PFSK-1 (cell line): ENCODE measurements around the gene UST.

Experiments
- FOXP2 ChIP-seq: optimal IDR thresholded peaks from 2 replicates; pipeline ENCODE3; 2011; ENCODE audit warnings: borderline replicate concordance, control low read depth, inconsistent platforms; ENCODE audit not compliant: insufficient read depth; ENCODE audit errors: extremely low read length, extremely low read depth
- POLR2AphosphoS5 ChIP-seq: IDR thresholded peaks from 2 replicates; pipeline ENCODE4 v1.6.1; 2012; ENCODE audit warnings: low read depth, mild to moderate bottlenecking, control low read depth, low read length, moderate library complexity
- REST ChIP-seq, 2 experiments: IDR thresholded peaks; 2 replicates each; pipeline versions ENCODE4 v1.6.1 to v1.8.0; 2011 to 2012; ENCODE audit warnings: low read depth in 2 of 2, low read length in 2 of 2, control low read depth in 1 of 2, inconsistent platforms in 1 of 2, mild to moderate bottlenecking in 1 of 2, moderate library complexity in 1 of 2; ENCODE audit not compliant: insufficient read depth in 1 of 2
- SIN3A ChIP-seq: IDR thresholded peaks from 2 replicates; pipeline ENCODE4 v1.6.1; 2012; ENCODE audit warnings: mild to moderate bottlenecking, low read length, moderate library complexity, borderline replicate concordance; ENCODE audit not compliant: insufficient read depth
- TAF1 ChIP-seq: IDR thresholded peaks from 2 replicates; pipeline ENCODE4 v1.6.1; 2012; ENCODE audit warnings: low read length, control low read depth, borderline replicate concordance; ENCODE audit not compliant: insufficient read depth

UST gene

GRCh38 chr6:149095842-149096241, 349.0 kb downstream of the UST start:
- TF ChIP-seq REST (IDR thresholded peaks at IDR 0.05; ENCODE audit: insufficient read depth in 1 of 2, low read depth in 2 of 2, low read length in 2 of 2) (no peak), TAF1 (no peak), SIN3A (no peak), FOXP2 (no peak), POLR2AphosphoS5 (no peak)

DNA sequence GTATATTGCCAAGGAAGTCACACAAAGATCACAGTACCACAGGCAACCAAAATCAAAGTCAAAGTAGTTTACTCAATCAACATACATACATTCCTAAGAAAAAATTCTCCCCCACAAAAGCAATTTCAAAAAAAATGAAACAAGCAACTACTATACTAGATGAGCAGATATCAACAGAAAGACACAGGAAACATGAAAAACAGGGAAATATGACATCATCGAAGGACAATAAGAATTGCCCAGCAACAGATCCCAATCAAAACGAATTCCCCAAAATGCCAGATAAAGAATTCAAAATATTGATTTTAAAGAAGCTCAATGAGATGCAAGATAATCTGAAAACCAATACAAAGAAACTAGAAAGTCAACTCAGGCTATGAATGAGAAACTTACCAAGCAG, 351.0 kb downstream of the UST start:
- no peak for TF ChIP-seq SIN3A
- no peak for TF ChIP-seq FOXP2
- no peak for TF ChIP-seq TAF1
- TF ChIP-seq REST (IDR thresholded peaks at IDR 0.05; ENCODE audit: insufficient read depth in 1 of 2, low read depth in 2 of 2, low read length in 2 of 2) = no peak
- TF ChIP-seq POLR2AphosphoS5 = no peak

DNA sequence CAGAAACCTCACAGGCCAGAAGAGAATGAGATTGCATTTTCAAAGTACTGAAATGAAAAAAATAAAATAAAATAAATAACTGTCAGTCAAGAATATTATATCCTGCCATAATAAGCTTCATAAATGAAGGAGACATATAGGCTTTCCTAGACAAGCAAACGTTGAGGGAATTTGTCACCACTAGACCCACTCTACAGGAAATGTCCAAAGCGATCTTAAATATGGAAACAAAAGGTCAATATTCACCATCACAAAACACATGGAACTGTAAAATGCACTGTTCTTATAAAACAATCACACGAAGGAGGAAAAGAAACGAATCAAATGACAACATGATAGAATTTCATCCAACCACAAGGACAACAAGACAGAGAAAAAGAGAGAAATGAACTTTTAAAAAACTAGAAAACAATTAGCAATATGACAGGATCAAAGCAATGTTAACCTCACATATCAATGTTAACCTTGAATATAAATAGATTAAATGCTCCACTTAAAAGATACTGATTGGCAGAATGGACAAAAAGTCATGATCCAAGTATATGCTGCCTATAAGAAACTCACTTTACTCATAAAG, 352.0 kb downstream of the UST start:
- no peak for TF ChIP-seq FOXP2

DNA sequence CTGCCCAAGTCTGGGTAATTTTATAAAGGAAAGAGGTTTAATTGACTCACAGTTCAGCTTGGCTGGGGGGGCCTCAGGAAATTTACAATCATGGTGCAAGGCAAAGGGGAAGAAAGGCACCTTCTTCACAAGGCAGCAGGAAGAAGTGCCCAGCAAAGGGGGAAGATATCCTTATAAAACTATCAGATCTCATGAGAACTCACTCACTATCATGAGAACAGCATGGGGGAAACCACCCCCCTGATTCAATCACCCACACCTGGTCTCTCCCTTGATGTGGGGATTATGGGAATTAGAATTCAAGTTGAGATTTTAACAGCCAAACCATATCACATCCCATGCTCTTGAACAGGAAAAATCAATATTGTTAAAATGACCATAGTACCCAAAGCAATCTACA, 355.5 kb downstream of the UST start:
- TF ChIP-seq FOXP2 (no peak), REST (IDR thresholded peaks at IDR 0.05; ENCODE audit: insufficient read depth in 1 of 2, low read depth in 2 of 2, low read length in 2 of 2) (no peak)

- TF ChIP-seq REST (IDR thresholded peaks at IDR 0.05; ENCODE audit: insufficient read depth in 1 of 2, low read depth in 2 of 2, low read length in 2 of 2) (no peak), FOXP2 (no peak), POLR2AphosphoS5 (no peak), TAF1 (no peak)
Observed at GRCh38 chr6:149107520-149107919, 360.7 kb downstream of the UST start.

GRCh38 chr6:149108038-149108748, 361.4 kb downstream of the UST start:
- no peak for TF ChIP-seq SIN3A
- TF ChIP-seq POLR2AphosphoS5 = no peak
- TF ChIP-seq FOXP2 = no peak
- no peak for TF ChIP-seq TAF1
- no peak for TF ChIP-seq REST (IDR thresholded peaks at IDR 0.05; ENCODE audit: insufficient read depth in 1 of 2, low read depth in 2 of 2, low read length in 2 of 2)
